WTC11 (cell line): Measurements from ENCODE around the gene DMTF1. TPM values are rescaled to one million over a fixed set of nuclear protein-coding genes. Genes with fewer than 3 reads are reported as not detected.

ENCODE experiments used
- ATAC-seq: fragments of 200-7000 bp; cut with Tn5 transposase; 2 replicates; pipeline ENCODE4 v1.10.0; 2021; ENCODE audit warnings: mild to moderate bottlenecking, moderate library complexity
- CTCF ChIA-PET: fragments of 300-600 bp; sonication (Branson Sonifier 250); formaldehyde crosslinking; loops from one replicate; lab custom pipeline; 2021; ENCODE audit warnings: antibody characterized with exemption; lab: Charles Lee
- POLR2A ChIA-PET: fragments of 350-600 bp; sonication (Branson Sonifier 250); formaldehyde crosslinking; loops from one replicate; lab custom pipeline; 2021; ENCODE audit warnings: antibody characterized with exemption; lab: Charles Lee
- DNase-seq: peaks from one replicate; pipeline ENCODE4 v3.0.0; 2021; ENCODE audit warnings: low spot score
- H3K27ac Mint-ChIP-seq: 2 replicates; pipeline ENCODE4 v1.8.0; 2021; ENCODE audit warnings: mixed read lengths
- H3K27me3 Mint-ChIP-seq: 2 replicates; pipeline ENCODE4 v1.8.0; 2021; ENCODE audit warnings: low read depth, mild to moderate bottlenecking, moderate library complexity, mixed read lengths
- H3K36me3 Mint-ChIP-seq: 2 replicates; pipeline ENCODE4 v1.8.0; 2021; ENCODE audit warnings: mixed read lengths
- H3K4me1 Mint-ChIP-seq: 2 replicates; pipeline ENCODE4 v1.8.0; 2022; ENCODE audit warnings: mixed read lengths
- H3K4me3 Mint-ChIP-seq: 2 replicates; pipeline ENCODE4 v1.8.0; 2021; ENCODE audit warnings: mild to moderate bottlenecking, moderate library complexity, mixed read lengths
- H3K9me3 Mint-ChIP-seq: 2 replicates; pipeline ENCODE4 v1.8.0; 2021; ENCODE audit warnings: mixed read lengths
- ATF1 ChIP-seq: sonication (generic); formaldehyde crosslinking; IDR thresholded peaks from 2 replicates; pipeline ENCODE4 v1.8.1; 2023; ENCODE audit warnings: mild to moderate bottlenecking, moderate library complexity, missing genetic modification reagents
- CBFB ChIP-seq: sonication (generic); formaldehyde crosslinking; IDR thresholded peaks from 2 replicates; pipeline ENCODE4 v1.8.1; 2022; ENCODE audit warnings: mild to moderate bottlenecking, low read depth, missing genetic modification reagents
- E2F1 ChIP-seq: sonication (generic); formaldehyde crosslinking; IDR thresholded peaks from 2 replicates; pipeline ENCODE4 v1.8.0; 2022; ENCODE audit warnings: mild to moderate bottlenecking, missing genetic modification reagents
- ETV6 ChIP-seq: sonication (generic); formaldehyde crosslinking; IDR thresholded peaks from 2 replicates; pipeline ENCODE4 v1.8.1; 2022; ENCODE audit warnings: mild to moderate bottlenecking, missing genetic modification reagents
- FOXK1 ChIP-seq: sonication (generic); formaldehyde crosslinking; IDR thresholded peaks from 2 replicates; pipeline ENCODE4 v1.8.0; 2022; ENCODE audit warnings: mild to moderate bottlenecking, moderate library complexity, missing genetic modification reagents
- FOXP1 ChIP-seq: sonication (generic); formaldehyde crosslinking; IDR thresholded peaks from 2 replicates; pipeline ENCODE4 v1.8.0; 2022; ENCODE audit warnings: missing genetic modification reagents, mild to moderate bottlenecking, moderate library complexity, borderline replicate concordance
- JUN ChIP-seq: sonication (generic); formaldehyde crosslinking; IDR thresholded peaks from 2 replicates; pipeline ENCODE4 v1.8.0; 2023; ENCODE audit warnings: mild to moderate bottlenecking, missing genetic modification reagents
- KAT7 ChIP-seq: sonication (generic); formaldehyde crosslinking; IDR thresholded peaks from 2 replicates; pipeline ENCODE4 v1.8.1; 2023; ENCODE audit warnings: missing genetic modification reagents, mild to moderate bottlenecking, borderline replicate concordance
- MXD4 ChIP-seq: fragments of 250-450 bp; sonication (Bioruptor Pico); IDR thresholded peaks from 2 replicates; pipeline ENCODE4 v1.8.0; 2021; ENCODE audit warnings: mild to moderate bottlenecking, moderate library complexity, borderline replicate concordance
- NR2C2 ChIP-seq: sonication (generic); formaldehyde crosslinking; IDR thresholded peaks from 2 replicates; pipeline ENCODE4 v1.8.0; 2022; ENCODE audit warnings: mild to moderate bottlenecking, missing genetic modification reagents
- OVOL2 ChIP-seq: fragments of 250-450 bp; sonication (Bioruptor Pico); IDR thresholded peaks from 2 replicates; pipeline ENCODE4 v1.9.0; 2021; ENCODE audit warnings: mild to moderate bottlenecking, borderline replicate concordance
- PRRX2 ChIP-seq: fragments of 250-450 bp; sonication (Bioruptor Pico); IDR thresholded peaks from 2 replicates; pipeline ENCODE4 v1.8.0; 2021; ENCODE audit warnings: mild to moderate bottlenecking
- RORB ChIP-seq: fragments of 250-450 bp; sonication (Bioruptor Pico); IDR thresholded peaks from 2 replicates; pipeline ENCODE4 v1.9.0; 2021; ENCODE audit warnings: mild to moderate bottlenecking
- SMAD4 ChIP-seq: sonication (generic); formaldehyde crosslinking; IDR thresholded peaks from 2 replicates; pipeline ENCODE4 v1.8.0; 2022; ENCODE audit warnings: mild to moderate bottlenecking, missing genetic modification reagents
- SOX15 ChIP-seq: fragments of 250-450 bp; sonication (Bioruptor Pico); IDR thresholded peaks from 2 replicates; pipeline ENCODE4 v1.9.0; 2021; ENCODE audit warnings: mild to moderate bottlenecking
- SP1 ChIP-seq: sonication (generic); formaldehyde crosslinking; conservative IDR thresholded peaks from 2 replicates; pipeline ENCODE4 v1.8.1; 2022; ENCODE audit warnings: missing genetic modification reagents
- STAT6 ChIP-seq: sonication (generic); formaldehyde crosslinking; conservative IDR thresholded peaks from 2 replicates; pipeline ENCODE4 v1.8.1; 2023; ENCODE audit warnings: mild to moderate bottlenecking, low read depth, missing genetic modification reagents, moderate library complexity
- TEAD4 ChIP-seq: sonication (generic); formaldehyde crosslinking; IDR thresholded peaks from 2 replicates; pipeline ENCODE4 v1.8.0; 2022; ENCODE audit warnings: mild to moderate bottlenecking, missing genetic modification reagents
- USF2 ChIP-seq: sonication (generic); formaldehyde crosslinking; IDR thresholded peaks from 2 replicates; pipeline ENCODE4 v1.8.1; 2023; ENCODE audit warnings: mild to moderate bottlenecking, missing genetic modification reagents, moderate library complexity
- ZNF263 ChIP-seq: sonication (generic); formaldehyde crosslinking; IDR thresholded peaks from 2 replicates; pipeline ENCODE4 v1.8.1; 2022; ENCODE audit warnings: low read depth, mild to moderate bottlenecking, moderate library complexity, missing genetic modification reagents
- ZNF317 ChIP-seq: sonication (generic); formaldehyde crosslinking; IDR thresholded peaks from 2 replicates; pipeline ENCODE4 v1.8.1; 2023; ENCODE audit warnings: low read depth, mild to moderate bottlenecking, moderate library complexity, missing genetic modification reagents, borderline replicate concordance
- ZNF396 ChIP-seq: fragments of 250-450 bp; sonication (Bioruptor Pico); IDR thresholded peaks from 2 replicates; pipeline ENCODE4 v1.8.0; 2021; ENCODE audit warnings: mild to moderate bottlenecking, moderate library complexity, borderline replicate concordance
- ZNF532 ChIP-seq: fragments of 250-450 bp; sonication (Bioruptor Pico); IDR thresholded peaks from 2 replicates; pipeline ENCODE4 v1.9.0; 2021; ENCODE audit warnings: mild to moderate bottlenecking, borderline replicate concordance
- ZSCAN18 ChIP-seq: fragments of 250-450 bp; sonication (Bioruptor Pico); IDR thresholded peaks from 2 replicates; pipeline ENCODE4 v2.1.2; 2022; ENCODE audit warnings: mild to moderate bottlenecking, moderate library complexity
- total RNA-seq: library from RNA; stranded (reverse); gene quantifications from 3 replicates; pipeline ENCODE4 v1.2.3, GENCODE V29; 2021

The DMTF1 gene
- total RNA-seq, 1 experiment from 2014 or later, result 79.3 TPM

GRCh38 chr7:87129848-87130247 is 22.4 kb upstream of the DMTF1 start:
- Mint-ChIP-seq H3K27me3 (no peaks in the 10 kb centered on the region), H3K4me3 (no peak overlapping the region), H3K27ac (peak overlapping the region; percentile 59), H3K36me3 (no peaks in the 10 kb centered on the region), H3K9me3 (no peaks in the 10 kb centered on the region), H3K4me1 (peaks cover 31% of the 10 kb centered on the region)
- ATAC-seq (peak; percentile 46), DNase-seq (no peak)
- TF ChIP-seq STAT6 (CRISPR knock-in tag) (no peak), ZNF532 (CRISPR knock-in tag) (no peak), OVOL2 (CRISPR knock-in tag) (no peak), KAT7 (CRISPR knock-in tag) (no peak), TEAD4 (CRISPR knock-in tag) (no peak), RORB (no peak), FOXK1 (CRISPR knock-in tag) (no peak), ZSCAN18 (CRISPR knock-in tag) (no peak), ATF1 (CRISPR knock-in tag) (no peak), SP1 (CRISPR knock-in tag) (no peak), SOX15 (CRISPR knock-in tag) (no peak), CBFB (CRISPR knock-in tag) (no peak), E2F1 (CRISPR knock-in tag) (no peak), ETV6 (no peak), ZNF396 (CRISPR knock-in tag) (no peak), USF2 (no peak)
- POLR2A ChIA-PET, result interaction anchor here (1.1 kb wide), 1 partner anchor 22 kb away, joined by 6 read pairs; the partner anchor contains the start of gene DMTF1
- CTCF ChIA-PET, result interaction anchor here (1.2 to 2.0 kb wide), 2 partner anchors 17 to 19 kb away, joined by 3 to 6 read pairs; no protein-coding TSS in a partner anchor

GRCh38 chr7:87131771-87132170 is 20.5 kb upstream of the DMTF1 start:
- ATAC-seq, result no peak
- CTCF ChIA-PET, result no interaction called here

More at GRCh38 chr7:87131771-87132170, 20.5 kb upstream of the DMTF1 start:
- TF ChIP-seq NR2C2 (CRISPR knock-in tag) (no peak), JUN (CRISPR knock-in tag) (no peak), KAT7 (CRISPR knock-in tag) (no peak), ZNF263 (no peak), SMAD4 (no peak), FOXP1 (CRISPR knock-in tag) (no peak), ZNF396 (CRISPR knock-in tag) (no peak), PRRX2 (CRISPR knock-in tag) (no peak), MXD4 (CRISPR knock-in tag) (no peak), ZNF317 (no peak)
- POLR2A ChIA-PET, result no interaction called here
- Mint-ChIP-seq H3K27me3 (no peaks in the 10 kb centered on the region), H3K4me1 (peaks cover 31% of the 10 kb centered on the region), H3K9me3 (no peaks in the 10 kb centered on the region), H3K36me3 (no peaks in the 10 kb centered on the region), H3K27ac (no peak overlapping the region), H3K4me3 (no peak overlapping the region)
- DNase-seq, result no peak
